GM10248 (cell line): ENCODE measurements around the gene POLD4.

ENCODE experiments used
- CTCF ChIA-PET: fragments of 300-600 bp; sonication (Branson Sonifier 250); formaldehyde crosslinking; extraction: SDS; loops from one replicate; lab custom pipeline; 2021; ENCODE audit warnings: antibody characterized with exemption; lab: Yijun Ruan, JAX
- POLR2A ChIA-PET: fragments of 350-650 bp; sonication (Branson Sonifier 250); formaldehyde crosslinking; extraction: SDS; loops from one replicate; lab custom pipeline; 2020; ENCODE audit warnings: antibody characterized with exemption; lab: Yijun Ruan, JAX
- DNase-seq: peaks from one replicate; pipeline ENCODE4 v3.0.0; 2012; ENCODE audit errors: extremely low spot score
- TF ChIP-seq, protein P1 (sequence below): IDR thresholded peaks from 2 replicates; pipeline ENCODE4 v1.5.1; 2012; ENCODE audit warnings: mild to moderate bottlenecking, low read depth; ENCODE audit errors: extremely low read depth, missing control alignments, control extremely low read depth

The POLD4 gene

DNA sequence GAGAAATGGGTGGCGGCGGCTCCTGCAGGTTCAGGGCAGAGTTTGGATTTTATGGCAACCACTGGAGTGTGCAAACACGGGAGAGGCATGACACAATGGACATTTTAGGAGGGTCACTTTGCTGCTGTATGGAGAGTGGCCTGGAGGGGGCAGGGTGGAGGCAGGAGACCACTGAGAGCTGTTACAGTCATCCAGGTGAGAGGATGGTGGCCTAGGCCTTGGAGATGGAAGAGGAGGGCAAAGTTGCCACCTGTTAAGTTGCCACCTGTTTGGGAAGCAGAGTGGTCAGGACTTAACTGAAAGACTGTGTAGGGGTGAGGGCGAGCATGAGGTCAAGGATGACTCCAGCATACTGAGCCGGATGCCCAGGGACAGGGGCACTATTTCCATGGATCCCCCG lies 36.1 kb upstream of the POLD4 start:
- no peak for DNase-seq
- TF ChIP-seq, protein P1, sequence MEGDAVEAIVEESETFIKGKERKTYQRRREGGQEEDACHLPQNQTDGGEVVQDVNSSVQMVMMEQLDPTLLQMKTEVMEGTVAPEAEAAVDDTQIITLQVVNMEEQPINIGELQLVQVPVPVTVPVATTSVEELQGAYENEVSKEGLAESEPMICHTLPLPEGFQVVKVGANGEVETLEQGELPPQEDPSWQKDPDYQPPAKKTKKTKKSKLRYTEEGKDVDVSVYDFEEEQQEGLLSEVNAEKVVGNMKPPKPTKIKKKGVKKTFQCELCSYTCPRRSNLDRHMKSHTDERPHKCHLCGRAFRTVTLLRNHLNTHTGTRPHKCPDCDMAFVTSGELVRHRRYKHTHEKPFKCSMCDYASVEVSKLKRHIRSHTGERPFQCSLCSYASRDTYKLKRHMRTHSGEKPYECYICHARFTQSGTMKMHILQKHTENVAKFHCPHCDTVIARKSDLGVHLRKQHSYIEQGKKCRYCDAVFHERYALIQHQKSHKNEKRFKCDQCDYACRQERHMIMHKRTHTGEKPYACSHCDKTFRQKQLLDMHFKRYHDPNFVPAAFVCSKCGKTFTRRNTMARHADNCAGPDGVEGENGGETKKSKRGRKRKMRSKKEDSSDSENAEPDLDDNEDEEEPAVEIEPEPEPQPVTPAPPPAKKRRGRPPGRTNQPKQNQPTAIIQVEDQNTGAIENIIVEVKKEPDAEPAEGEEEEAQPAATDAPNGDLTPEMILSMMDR = peak; percentile 70
- POLR2A ChIA-PET = no interaction called here
- CTCF ChIA-PET = interaction anchor here (0.6 to 42.5 kb wide), 9 partner anchors 18 to 122 kb away, joined by 3 to 1573 read pairs (median 4); partner anchors contain the start of genes CDK2AP2, CLCF1, PITPNM1 and POLD4

DNA sequence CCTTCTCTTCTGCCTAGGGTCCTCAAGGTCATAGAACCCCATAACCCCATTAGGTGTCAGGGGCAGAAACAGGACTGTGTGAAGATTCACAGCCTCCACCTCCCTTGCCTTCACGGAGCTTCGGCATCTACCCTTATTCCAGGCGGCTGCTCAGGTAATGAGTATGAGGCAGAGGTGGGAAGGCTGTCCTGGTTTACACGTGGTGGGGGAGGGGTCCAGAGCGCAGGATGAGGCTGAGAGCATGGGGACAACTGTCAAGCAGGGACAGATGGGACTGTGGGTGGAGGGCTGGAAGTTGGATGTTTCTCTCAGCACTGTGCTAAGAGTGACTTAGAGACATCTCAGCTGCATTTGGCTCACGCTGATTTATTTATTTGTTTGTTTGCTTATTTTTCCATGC lies 34.2 kb upstream of the POLD4 start:
- DNase-seq = no peak
- ChIA-PET POLR2A (no interaction called here), CTCF (interaction anchor here (2.9 to 42.5 kb wide), 3 partner anchors 20 to 125 kb away, joined by 10 to 1573 read pairs (median 134); partner anchors contain the start of genes CLCF1 and POLD4)
- TF ChIP-seq, protein P1 = no peak

DNA sequence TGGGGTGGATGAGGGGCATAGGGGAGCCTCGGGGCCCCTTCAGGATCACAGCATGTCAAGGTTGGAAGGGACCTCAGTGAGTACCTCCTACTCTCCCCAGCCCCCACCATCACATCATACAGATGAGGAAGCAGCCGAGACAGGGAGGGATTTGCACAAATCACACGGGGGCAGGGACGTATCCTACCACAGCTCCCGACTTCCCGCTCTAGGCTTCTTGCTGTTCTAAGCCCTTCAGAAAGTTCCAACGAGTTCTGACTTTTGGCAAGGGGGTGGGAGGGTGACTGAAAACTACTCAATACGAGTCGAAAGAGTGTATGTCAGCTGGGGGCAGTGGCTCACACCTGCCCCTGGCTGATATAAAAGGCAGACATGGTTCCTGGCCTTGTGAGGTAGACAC lies 33.7 kb upstream of the POLD4 start:
- DNase-seq = no peak
- ChIA-PET POLR2A (interaction anchor here (0.6 to 1.0 kb wide), 2 partner anchors 7 to 43 kb away, joined by 6 to 22 read pairs; no protein-coding TSS in a partner anchor), CTCF (interaction anchor here (1.2 to 42.5 kb wide), 6 partner anchors 14 to 124 kb away, joined by 5 to 1573 read pairs (median 9); partner anchors contain the start of genes CLCF1, POLD4 and PPP1CA)
- TF ChIP-seq, protein P1 = no peak

DNA sequence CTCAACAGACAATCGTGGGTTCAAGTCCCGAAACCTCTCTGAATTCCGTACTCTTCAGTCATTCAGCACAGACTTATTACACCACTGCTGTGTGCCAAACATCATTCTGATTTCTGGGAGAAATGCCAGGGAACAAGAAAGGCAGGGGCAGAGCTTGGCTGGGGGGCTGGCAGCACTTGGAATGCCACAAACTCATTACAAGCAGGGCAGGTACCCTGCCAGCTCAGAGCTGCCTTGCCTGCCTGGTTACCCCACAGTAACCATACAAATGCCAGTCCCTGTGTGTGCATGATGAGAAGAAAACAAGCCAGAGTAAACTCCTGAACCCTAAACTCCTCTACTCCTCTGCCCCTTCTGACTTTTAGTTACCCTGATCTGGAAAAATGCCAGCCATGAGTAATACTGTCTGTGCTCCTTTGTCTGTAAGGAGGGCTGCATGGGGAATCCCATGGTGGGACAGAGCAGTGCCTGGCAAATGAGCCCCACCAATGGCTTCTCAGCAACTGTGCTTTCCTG lies 31.6 kb upstream of the POLD4 start:
- TF ChIP-seq, protein P1 = no peak
- no peak for DNase-seq
- ChIA-PET CTCF (interaction anchor here (1.4 to 42.5 kb wide), 5 partner anchors 0 to 123 kb away, joined by 4 to 1573 read pairs (median 134); partner anchors contain the start of genes CLCF1, POLD4, PPP1CA and RAD9A), POLR2A (no interaction called here)

DNA sequence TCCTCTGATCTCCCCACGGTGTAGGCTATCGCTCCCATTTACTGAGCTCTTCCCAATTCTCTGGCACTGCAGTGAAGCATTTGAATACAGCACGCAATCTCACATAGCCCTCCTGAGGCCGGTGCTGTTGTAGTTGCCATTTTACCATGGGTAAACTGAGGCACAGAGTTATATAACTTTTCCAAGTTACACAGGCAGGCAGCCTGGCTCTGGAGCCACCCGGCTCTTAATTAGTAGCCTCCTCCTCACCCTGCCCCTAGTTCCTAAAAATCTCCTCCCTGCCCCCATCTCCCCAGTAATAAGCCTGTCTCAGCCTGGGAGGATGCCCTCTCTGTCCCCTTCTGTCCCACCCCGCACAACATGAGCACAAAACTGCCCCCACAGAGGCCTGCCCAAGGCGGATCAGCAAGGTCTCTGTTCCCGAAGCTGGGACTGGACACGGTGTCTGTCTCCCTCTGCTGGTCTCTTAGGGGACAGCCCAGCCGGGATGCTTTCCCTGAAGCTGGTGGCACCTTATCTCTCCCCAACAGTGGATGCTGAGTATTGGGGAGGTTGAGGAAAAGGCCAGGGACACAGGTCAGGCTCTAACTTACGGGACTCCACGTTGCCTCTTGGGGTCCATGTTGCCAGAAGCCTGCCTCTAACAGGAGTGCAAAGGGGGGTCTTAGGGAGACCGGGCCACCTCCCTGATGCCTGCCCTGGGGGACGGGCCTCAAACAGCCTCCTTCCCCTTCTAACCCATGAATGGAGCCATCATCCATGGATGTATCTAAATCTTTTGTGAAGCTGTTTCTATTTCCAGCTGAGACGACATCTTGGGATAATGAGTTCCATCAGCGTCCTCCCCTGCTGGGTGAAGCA lies 29.2 kb upstream of the POLD4 start:
- peak; percentile 86 for DNase-seq
- CTCF ChIA-PET = interaction anchor here (0.6 to 42.5 kb wide), 43 partner anchors 2 to 529 kb away, joined by 3 to 1573 read pairs (median 5); partner anchors contain the start of genes ANKRD13D, CDK2AP2, CLCF1 and GRK2
- POLR2A ChIA-PET = interaction anchor here (1.0 to 1.5 kb wide), 2 partner anchors 26 to 29 kb away, joined by 4 read pairs; partner anchors contain the start of gene POLD4
- TF ChIP-seq, protein P1 = peak; percentile 94
